SK-N-SH (cell line): ENCODE results near the gene MYO16. TPM values are rescaled to one million over a fixed set of nuclear protein-coding genes. Genes with fewer than 3 reads are reported as not detected.

Source experiments
- CTCF ChIA-PET: fragments of 300-600, 350-600 bp; formaldehyde crosslinking; extraction: SDS; loops from one replicate; lab custom pipeline; 2021; lab: Yijun Ruan, JAX
- POLR2A ChIA-PET: fragments of 350-600 bp; sonication (Branson Sonifier 250); formaldehyde crosslinking; extraction: SDS; loops from one replicate; lab custom pipeline; 2020; ENCODE audit warnings: antibody characterized with exemption, inconsistent platforms; lab: Yijun Ruan, JAX
- DNase-seq: peaks from one replicate; pipeline ENCODE4 v3.0.0; 2012
- H2AFZ ChIP-seq: fragments of 200-600 bp; sonication (generic); 2 replicates; pipeline ENCODE4 v1.8.1; 2016; ENCODE audit warnings: antibody characterized with exemption, mild to moderate bottlenecking, low read depth
- H3F3A ChIP-seq: fragments of 200-600 bp; sonication (generic); replicated peaks from 2 replicates; pipeline ENCODE3; 2016; ENCODE audit warnings: antibody characterized with exemption, mild to moderate bottlenecking; ENCODE audit not compliant: insufficient read depth
- H3K27ac ChIP-seq, 2 experiments: fragments of 200-500 bp in 1 of 2; fragments of 200-600 bp in 1 of 2; sonication (Bioruptor generic) in 1 of 2; sonication (generic), shearing (Covaris generic) in 1 of 2; 2 replicates each; pipeline versions ENCODE4 v1.5.1 to v1.6.1; 2014 to 2016; ENCODE audit warnings: low read depth in 2 of 2, inconsistent platforms in 1 of 2, low read length in 1 of 2, mild to moderate bottlenecking in 1 of 2, mixed read lengths in 1 of 2
- H3K27me3 ChIP-seq: fragments of 200-600 bp; sonication (generic), shearing (Covaris generic); 2 replicates; pipeline ENCODE4 v1.6.1; 2016; ENCODE audit warnings: mixed run types; ENCODE audit not compliant: insufficient read depth
- H3K36me3 ChIP-seq, 2 experiments: fragments of 200-500 bp in 1 of 2; fragments of 200-600 bp in 1 of 2; sonication (Bioruptor generic) in 1 of 2; sonication (generic) in 1 of 2; replicated peaks in 1 of 2; 2 replicates each; pipeline versions ENCODE3 to v1.5.1; 2014 to 2016; ENCODE audit warnings: low read length in 1 of 2, mild to moderate bottlenecking in 1 of 2; ENCODE audit not compliant: insufficient read depth in 2 of 2, control insufficient read depth in 1 of 2
- H3K4me1 ChIP-seq, 2 experiments: fragments of 200-500 bp in 1 of 2; fragments of 200-600 bp in 1 of 2; sonication (Bioruptor generic) in 1 of 2; sonication (generic), shearing (Covaris generic) in 1 of 2; 2 replicates each; pipeline versions ENCODE4 v1.5.1 to v1.6.1; 2014 to 2016; ENCODE audit warnings: low read depth in 1 of 2, low read length in 1 of 2, mixed run types in 1 of 2; ENCODE audit not compliant: insufficient read depth in 2 of 2, control insufficient read depth in 1 of 2
- H3K4me2 ChIP-seq: fragments of 200-600 bp; sonication (generic), shearing (Covaris generic); 2 replicates; pipeline ENCODE4 v1.6.1; 2017; ENCODE audit warnings: mixed run types
- H3K4me3 ChIP-seq, 2 experiments: fragments of 200-500 bp in 1 of 2; fragments of 200-600 bp in 1 of 2; sonication (Bioruptor generic) in 1 of 2; sonication (generic), shearing (Covaris generic) in 1 of 2; 2 replicates each; pipeline versions ENCODE4 v1.5.1 to v1.8.1; 2014 to 2016; ENCODE audit warnings: low read depth in 2 of 2, inconsistent platforms in 1 of 2, low read length in 1 of 2, mild to moderate bottlenecking in 1 of 2, mixed read lengths in 1 of 2, moderate library complexity in 1 of 2
- H3K79me2 ChIP-seq: fragments of 200-600 bp; sonication (generic); 2 replicates; pipeline ENCODE4 v1.8.1; 2017; ENCODE audit warnings: mild to moderate bottlenecking; ENCODE audit not compliant: insufficient read depth
- H3K9ac ChIP-seq: fragments of 200-600 bp; sonication (generic); 2 replicates; pipeline ENCODE4 v1.6.1; 2017; ENCODE audit warnings: mixed run types
- H3K9me2 ChIP-seq: fragments of 200-600 bp; sonication (generic); 2 replicates; pipeline ENCODE4 v1.6.1; 2017; ENCODE audit warnings: mixed run types
- H3K9me3 ChIP-seq: fragments of 200-600 bp; sonication (generic); 2 replicates; pipeline ENCODE4 v1.6.1; 2017; ENCODE audit warnings: mixed run types, mild to moderate bottlenecking, moderate library complexity
- H4K20me1 ChIP-seq: fragments of 200-600 bp; sonication (generic); 2 replicates; pipeline ENCODE4 v1.6.1; 2017; ENCODE audit warnings: mild to moderate bottlenecking, mixed run types; ENCODE audit not compliant: insufficient read depth
- CHD2 ChIP-seq: fragments of 150-350 bp; IDR thresholded peaks from 2 replicates; pipeline ENCODE4 v1.6.1; 2018; ENCODE audit warnings: low read length; ENCODE audit not compliant: partially characterized antibody
- CTCF ChIP-seq: fragments of 200-600 bp; sonication (generic); IDR thresholded peaks from 2 replicates; pipeline ENCODE4 v1.6.1; 2017; ENCODE audit warnings: antibody characterized with exemption, mild to moderate bottlenecking, moderate library complexity
- EP300 ChIP-seq, 2 experiments: IDR thresholded peaks; 2 replicates each; pipeline versions ENCODE4 v1.4.0 to v1.6.1; 2012; ENCODE audit warnings: borderline replicate concordance in 1 of 2, low read depth in 1 of 2, low read length in 1 of 2
- EZH2phosphoT487 ChIP-seq: fragments of 200-600 bp; sonication (generic); IDR thresholded peaks from 2 replicates; pipeline ENCODE4 v1.6.1; 2017; ENCODE audit warnings: low read depth, mixed run types, mild to moderate bottlenecking, antibody characterized with exemption, moderate library complexity, borderline replicate concordance
- FOSL2 ChIP-seq: IDR thresholded peaks from 2 replicates; pipeline ENCODE4 v1.4.0; 2012; ENCODE audit warnings: low read depth, mild to moderate bottlenecking, moderate library complexity, borderline replicate concordance
- FOXM1 ChIP-seq: IDR thresholded peaks from 2 replicates; pipeline ENCODE4 v1.4.0; 2012; ENCODE audit warnings: low read depth, mild to moderate bottlenecking
- IRF3 ChIP-seq: fragments of 150-350 bp; IDR thresholded peaks from 2 replicates; pipeline ENCODE4 v1.6.1; 2016; ENCODE audit warnings: mild to moderate bottlenecking, low read depth, low read length
- MXI1 ChIP-seq: IDR thresholded peaks from 2 replicates; pipeline ENCODE4 v1.6.1; 2012; ENCODE audit warnings: mild to moderate bottlenecking, low read depth, low read length, improper control_type of control experiment
- NRF1 ChIP-seq: IDR thresholded peaks from 2 replicates; pipeline ENCODE4 v1.6.1; 2012; ENCODE audit warnings: low read depth, mild to moderate bottlenecking, low read length
- RCOR1 ChIP-seq: fragments of 150-350 bp; IDR thresholded peaks from 2 replicates; pipeline ENCODE4 v1.6.1; 2017; ENCODE audit warnings: antibody characterized with exemption, low read length
- TAF1 ChIP-seq: IDR thresholded peaks from 2 replicates; pipeline ENCODE4 v1.6.1; 2012; ENCODE audit warnings: low read depth, mild to moderate bottlenecking, low read length, moderate library complexity, borderline replicate concordance
- USF2 ChIP-seq: fragments of 150-350 bp; IDR thresholded peaks from 2 replicates; pipeline ENCODE4 v1.6.1; 2017; ENCODE audit warnings: antibody characterized with exemption, low read length, low read depth, borderline replicate concordance
- WGBS: methylation state at CpG from one replicate; pipeline ENCODE4 v1.1.6; 2017; ENCODE audit warnings: low lambda C conversion rate; 5-methylcytosine and 5-hydroxymethylcytosine counted together
- polyA plus RNA-seq, 3 experiments: library from polyadenylated mRNA; depleted of rRNA; stranded (reverse); fragments of >200 nt; gene quantifications; 2 replicates each; pipeline ENCODE4 v1.2.3, GENCODE V29; 2012

Gene MYO16
- polyA plus RNA-seq, 1 of the 3 experiments (the other 2 are of a cell fraction) = 0.07 TPM

- Histone ChIP-seq H3K4me3 (no peak overlapping the region), H3K79me2 (no peaks in the 10 kb centered on the region), H2AFZ (no peak overlapping the region), H4K20me1 (no peaks in the 10 kb centered on the region), H3K9ac (no peak overlapping the region), H3K27ac (no peak overlapping the region), H3K4me2 (no peak overlapping the region), H3K27me3 (no peaks in the 10 kb centered on the region), H3K4me1 (no peaks in the 10 kb centered on the region; a peak in 1 of 4 replicates), H3K36me3 (no peaks in the 10 kb centered on the region), H3K9me3 (no peaks in the 10 kb centered on the region), H3K9me2 (no peaks in the 10 kb centered on the region), H3F3A (no peaks in the 10 kb centered on the region)
- TF ChIP-seq CTCF (no peak), EZH2phosphoT487 (no peak), TAF1 (no peak), NRF1 (no peak), FOXM1 (no peak)
- WGBS = 55% methylated on average over 2 of the region's 2 CpGs
- no peak for DNase-seq
- ChIA-PET CTCF (no interaction called here), POLR2A (no interaction called here)
Observed at GRCh38 chr13:109166804-109167203, 537.4 kb downstream of the MYO16 start.

DNA sequence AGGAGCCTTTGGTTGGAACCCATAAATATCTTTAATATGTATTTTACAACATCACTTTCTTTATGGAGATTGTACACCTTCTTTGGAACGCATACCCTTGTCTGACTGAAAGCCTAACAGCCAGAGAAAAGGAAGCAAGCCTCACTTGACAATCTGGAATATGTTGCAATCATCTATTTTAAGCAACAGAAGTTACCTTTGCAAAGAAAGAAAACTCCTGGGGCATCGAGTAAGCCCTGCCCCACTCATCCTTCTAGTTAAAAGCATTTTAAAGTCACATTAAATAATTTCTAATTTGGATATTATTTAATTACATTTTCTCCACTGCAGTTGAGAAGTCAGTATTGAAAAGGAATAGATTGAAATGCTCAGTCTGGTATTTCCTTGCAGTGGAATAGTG lies 542.7 kb downstream of the MYO16 start:
- Histone ChIP-seq H3K27me3 (no peaks in the 10 kb centered on the region), H3K36me3 (no peaks in the 10 kb centered on the region), H3K4me1 (no peaks in the 10 kb centered on the region; a peak in 1 of 4 replicates), H4K20me1 (no peaks in the 10 kb centered on the region), H3K4me3 (no peak overlapping the region), H3K9me2 (no peaks in the 10 kb centered on the region), H3K4me2 (no peak overlapping the region), H2AFZ (no peak overlapping the region), H3K27ac (no peak overlapping the region), H3F3A (no peaks in the 10 kb centered on the region), H3K9ac (no peak overlapping the region), H3K9me3 (no peaks in the 10 kb centered on the region), H3K79me2 (no peaks in the 10 kb centered on the region)
- WGBS = 76% methylated on average over 2 of the region's 2 CpGs
- CTCF ChIA-PET = no interaction called here
- no peak for DNase-seq
- POLR2A ChIA-PET = no interaction called here
- TF ChIP-seq FOSL2 (no peak), IRF3 (no peak), MXI1 (no peak)

GRCh38 chr13:109175666-109176065 lies 546.3 kb downstream of the MYO16 start:
- H3K27ac ChIP-seq = no peak overlapping the region
- no peaks in the 10 kb centered on the region for H3K79me2 ChIP-seq
- H3K4me2 ChIP-seq = no peak overlapping the region
- H2AFZ ChIP-seq = no peak overlapping the region
- no peak overlapping the region for H3K9ac ChIP-seq
- H3F3A ChIP-seq = no peaks in the 10 kb centered on the region
- H3K9me2 ChIP-seq = no peaks in the 10 kb centered on the region
- H3K4me1 ChIP-seq = peaks cover under 1% of the 10 kb centered on the region in 2 experiments; a peak in 2 of 4 replicates
- H3K9me3 ChIP-seq = no peaks in the 10 kb centered on the region
- ChIA-PET POLR2A (no interaction called here), CTCF (no interaction called here)
- H3K27me3 ChIP-seq = no peaks in the 10 kb centered on the region
- WGBS = 95% methylated on average over 5 of the region's 5 CpGs
- TF ChIP-seq RCOR1 (no peak), CHD2 (no peak), USF2 (no peak), CTCF (no peak), EP300 (IDR thresholded peaks at IDR 0.05; ENCODE audit: borderline replicate concordance in 1 of 2, low read depth in 1 of 2, low read length in 1 of 2) (no peak)
- no peak overlapping the region for H3K4me3 ChIP-seq
- no peaks in the 10 kb centered on the region for H4K20me1 ChIP-seq
- no peaks in the 10 kb centered on the region for H3K36me3 ChIP-seq
- DNase-seq = no peak
